ENCODE measurements around the gene ZP1.

DNA sequence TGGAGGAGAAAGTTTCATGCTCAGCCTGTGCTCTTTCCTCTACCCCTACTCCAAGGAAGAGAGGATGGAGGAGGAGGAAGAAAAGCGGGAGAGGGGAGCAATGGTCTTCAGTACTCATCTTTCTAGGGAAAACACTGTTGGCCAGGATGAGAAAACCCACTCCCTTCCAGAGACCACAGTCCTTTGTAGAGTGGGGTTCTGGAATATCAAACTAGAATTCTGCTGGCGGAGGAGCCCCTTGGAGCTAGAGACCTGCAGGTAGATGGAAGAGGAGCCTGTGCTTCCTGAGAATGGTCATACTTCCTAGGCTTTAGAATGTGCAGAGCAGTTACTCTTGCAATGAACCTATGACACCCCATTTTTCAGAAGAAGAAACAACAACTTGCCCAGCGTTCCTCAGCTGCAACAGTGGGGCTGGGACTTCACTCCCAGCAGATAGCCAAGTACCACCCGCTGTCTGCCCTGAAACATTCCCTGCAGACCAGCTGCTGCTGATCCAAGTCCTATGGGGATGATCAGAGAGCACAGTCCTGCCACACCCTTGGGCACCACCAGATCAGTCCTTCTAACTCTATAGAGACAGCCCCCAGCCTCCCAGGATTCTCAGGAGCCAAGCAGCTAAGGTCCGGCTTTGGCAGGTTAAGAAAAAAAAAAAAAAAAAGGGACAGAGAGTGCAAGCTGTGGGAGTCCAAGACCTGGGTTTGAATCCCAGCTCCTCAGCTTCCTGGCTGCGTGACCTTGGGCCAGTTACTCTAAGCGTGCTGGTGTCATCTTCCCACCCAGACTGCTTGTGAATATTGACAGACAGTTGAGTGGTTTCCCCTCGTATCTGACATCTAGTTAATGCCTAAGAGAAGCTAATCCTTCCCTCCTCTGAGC, 12.3 kb upstream of the ZP1 start:
- TF ChIP-seq, protein P1, sequence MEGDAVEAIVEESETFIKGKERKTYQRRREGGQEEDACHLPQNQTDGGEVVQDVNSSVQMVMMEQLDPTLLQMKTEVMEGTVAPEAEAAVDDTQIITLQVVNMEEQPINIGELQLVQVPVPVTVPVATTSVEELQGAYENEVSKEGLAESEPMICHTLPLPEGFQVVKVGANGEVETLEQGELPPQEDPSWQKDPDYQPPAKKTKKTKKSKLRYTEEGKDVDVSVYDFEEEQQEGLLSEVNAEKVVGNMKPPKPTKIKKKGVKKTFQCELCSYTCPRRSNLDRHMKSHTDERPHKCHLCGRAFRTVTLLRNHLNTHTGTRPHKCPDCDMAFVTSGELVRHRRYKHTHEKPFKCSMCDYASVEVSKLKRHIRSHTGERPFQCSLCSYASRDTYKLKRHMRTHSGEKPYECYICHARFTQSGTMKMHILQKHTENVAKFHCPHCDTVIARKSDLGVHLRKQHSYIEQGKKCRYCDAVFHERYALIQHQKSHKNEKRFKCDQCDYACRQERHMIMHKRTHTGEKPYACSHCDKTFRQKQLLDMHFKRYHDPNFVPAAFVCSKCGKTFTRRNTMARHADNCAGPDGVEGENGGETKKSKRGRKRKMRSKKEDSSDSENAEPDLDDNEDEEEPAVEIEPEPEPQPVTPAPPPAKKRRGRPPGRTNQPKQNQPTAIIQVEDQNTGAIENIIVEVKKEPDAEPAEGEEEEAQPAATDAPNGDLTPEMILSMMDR (IDR thresholded peaks at IDR 0.05): no peak
- no peak for TF ChIP-seq POLR2A (IDR thresholded peaks at IDR 0.05)
